Measurements from ENCODE around the gene SLC28A1. TPM values are rescaled to one million over a fixed set of nuclear protein-coding genes. Genes with fewer than 3 reads are reported as not detected.

Gene SLC28A1
- total RNA-seq, 1 experiment from 2014 or later, result 1.1 TPM

- intact Hi-C loops (cut with micrococcal nuclease), result no loop called here
- POLR2A ChIA-PET (ENCODE audit: unreplicated experiment), result no interaction called here
- BruUV-seq (replicated peaks), result no TSS peak
- Histone ChIP-seq H3K79me2 (ENCODE audit: low read length) (no peaks in the 10 kb centered on the region), H3K27ac (ENCODE audit: low read length) (no peak overlapping the region), H3K4me2 (ENCODE audit: low read length) (no peak overlapping the region), H2AFZ (ENCODE audit: low read length) (no peak overlapping the region), H3K27me3 (ENCODE audit: low read length) (no peaks in the 10 kb centered on the region), H3K9me3 (ENCODE audit: low read length) (no peaks in the 10 kb centered on the region), H3F3A (ENCODE audit: low read length, unreplicated experiment) (no peaks in the 10 kb centered on the region), H3K4me3 (ENCODE audit: low read length) (no peak overlapping the region), H4K20me1 (ENCODE audit: low read length) (no peaks in the 10 kb centered on the region), H3K36me3 (ENCODE audit: low read depth, low read length) (no peaks in the 10 kb centered on the region), H3K4me1 (ENCODE audit: insufficient read depth, low read length) (no peaks in the 10 kb centered on the region), H3K9me2 (replicated peaks; ENCODE audit: low read length) (no peaks in the 10 kb centered on the region), H3K9ac (ENCODE audit: low read length) (no peak overlapping the region)
- CTCF ChIA-PET, result no interaction called here
- DNase-seq (no peak), ATAC-seq (no peak)
- no peak for TF ChIP-seq EZH2 (IDR thresholded peaks at IDR 0.05; ENCODE audit: low read length, unreplicated experiment)
- TF ChIP-seq EZH2phosphoT487 (IDR thresholded peaks at IDR 0.05; ENCODE audit: borderline replicate concordance, low read length), result no peak
- no peak for TF ChIP-seq CTCF (conservative IDR thresholded peaks at IDR 0.05; ENCODE audit: low read depth, low read length)
These were observed 84.8 kb downstream of the SLC28A1 start for GRCh38 chr15:84969257-84969656.

GRCh38 chr15:84970843-84971242, 86.4 kb downstream of the SLC28A1 start:
- DNase-seq (no peak), ATAC-seq (no peak)
- Histone ChIP-seq H3K4me2 (ENCODE audit: low read length) (no peak overlapping the region), H3K9me3 (ENCODE audit: low read length) (no peaks in the 10 kb centered on the region), H4K20me1 (ENCODE audit: low read length) (no peaks in the 10 kb centered on the region), H3K4me1 (ENCODE audit: insufficient read depth, low read length) (no peaks in the 10 kb centered on the region), H3K9me2 (replicated peaks; ENCODE audit: low read length) (no peaks in the 10 kb centered on the region), H3K9ac (ENCODE audit: low read length) (no peak overlapping the region), H3K79me2 (ENCODE audit: low read length) (no peaks in the 10 kb centered on the region), H3K36me3 (ENCODE audit: low read depth, low read length) (no peaks in the 10 kb centered on the region), H3F3A (ENCODE audit: low read length, unreplicated experiment) (no peaks in the 10 kb centered on the region), H3K27me3 (ENCODE audit: low read length) (no peaks in the 10 kb centered on the region), H3K4me3 (ENCODE audit: low read length) (no peak overlapping the region), H2AFZ (ENCODE audit: low read length) (no peak overlapping the region), H3K27ac (ENCODE audit: low read length) (no peak overlapping the region)
- intact Hi-C loops (cut with micrococcal nuclease), result no loop called here
- TF ChIP-seq CTCF (conservative IDR thresholded peaks at IDR 0.05; ENCODE audit: low read depth, low read length) (no peak), EZH2 (IDR thresholded peaks at IDR 0.05; ENCODE audit: low read length, unreplicated experiment) (no peak), EZH2phosphoT487 (IDR thresholded peaks at IDR 0.05; ENCODE audit: borderline replicate concordance, low read length) (no peak)
- BruUV-seq (replicated peaks), result no TSS peak
- POLR2A ChIA-PET (ENCODE audit: unreplicated experiment), result no interaction called here
- CTCF ChIA-PET, result no interaction called here

GRCh38 chr15:84973492-84974460, 89.3 kb downstream of the SLC28A1 start:
- no peak overlapping the region for H3K9ac ChIP-seq (ENCODE audit: low read length)
- no peaks in the 10 kb centered on the region for H3K27me3 ChIP-seq (ENCODE audit: low read length)
- no peaks in the 10 kb centered on the region for H3F3A ChIP-seq (ENCODE audit: low read length, unreplicated experiment)
- no peaks in the 10 kb centered on the region for H3K9me2 ChIP-seq (replicated peaks; ENCODE audit: low read length)
- H3K79me2 ChIP-seq (ENCODE audit: low read length), result no peaks in the 10 kb centered on the region
- ATAC-seq (no peak), DNase-seq (no peak)
- no peak overlapping the region for H3K27ac ChIP-seq (ENCODE audit: low read length)
- intact Hi-C loops (cut with micrococcal nuclease), result no loop called here
- no peaks in the 10 kb centered on the region for H3K4me1 ChIP-seq (ENCODE audit: insufficient read depth, low read length)
- no peak overlapping the region for H3K4me2 ChIP-seq (ENCODE audit: low read length)
- no peaks in the 10 kb centered on the region for H3K9me3 ChIP-seq (ENCODE audit: low read length)
- H3K36me3 ChIP-seq (ENCODE audit: low read depth, low read length), result no peaks in the 10 kb centered on the region
- no peak overlapping the region for H3K4me3 ChIP-seq (ENCODE audit: low read length)
- BruUV-seq (replicated peaks), result no TSS peak
- no peak overlapping the region for H2AFZ ChIP-seq (ENCODE audit: low read length)
- no peaks in the 10 kb centered on the region for H4K20me1 ChIP-seq (ENCODE audit: low read length)
- ChIA-PET POLR2A (ENCODE audit: unreplicated experiment) (no interaction called here), CTCF (no interaction called here)
- no peak for TF ChIP-seq CTCF (conservative IDR thresholded peaks at IDR 0.05; ENCODE audit: low read depth, low read length)
- TF ChIP-seq EZH2 (IDR thresholded peaks at IDR 0.05; ENCODE audit: low read length, unreplicated experiment), result no peak
- no peak for TF ChIP-seq EZH2phosphoT487 (IDR thresholded peaks at IDR 0.05; ENCODE audit: borderline replicate concordance, low read length)
